ENCODE data around the gene MKI67. TPM values are rescaled to one million over a fixed set of nuclear protein-coding genes. Genes with fewer than 3 reads are reported as not detected.

The MKI67 gene
- total and polyA plus RNA-seq, 2 donors (not counting 3 experiments of a cell fraction or from before 2014, with no cell fraction given) = 16.2 to 125 TPM

- ChIA-PET POLR2A (no interaction called here), CTCF (no interaction called here)
- H3K27me3 ChIP-seq (ENCODE audit: control insufficient read depth in 2 of 2, insufficient read depth in 2 of 2, low read length in 2 of 2) = no peaks in the 10 kb centered on the region
- no peak overlapping the region for H3K9ac ChIP-seq (replicated peaks; ENCODE audit: extremely low read depth, insufficient read depth, low read length)
- TF ChIP-seq POLR2AphosphoS5 (IDR thresholded peaks at IDR 0.05; ENCODE audit: insufficient read depth, low read depth, low read length) (no peak), EZH2 (IDR thresholded peaks at IDR 0.05; ENCODE audit: borderline replicate concordance, low read depth, low read length, severe bottlenecking) (no peak), CTCF (IDR thresholded peaks at IDR 0.05; ENCODE audit: extremely low read depth in 1 of 2, insufficient read depth in 1 of 2, low read depth in 1 of 2, low read length in 2 of 2) (no peak), JUN (IDR thresholded peaks at IDR 0.05; ENCODE audit: borderline replicate concordance, insufficient read depth, insufficient read length, low read depth) (no peak), MAX (IDR thresholded peaks at IDR 0.05; ENCODE audit: insufficient read depth, insufficient read length) (no peak), GATA2 (IDR thresholded peaks at IDR 0.05; ENCODE audit: insufficient read depth, insufficient read length, low read depth, low read length) (no peak), POLR2A (IDR thresholded peaks at IDR 0.05; ENCODE audit: low read depth, low read length) (no peak), MYC (IDR thresholded peaks at IDR 0.05; ENCODE audit: low read depth, low read length) (no peak), FOS (IDR thresholded peaks at IDR 0.05; ENCODE audit: borderline replicate concordance, insufficient read depth, low read length) (no peak)
- FAIRE-seq = no peak
- intact Hi-C loops (cut with micrococcal nuclease) = no loop called here
- H3K4me2 ChIP-seq (ENCODE audit: insufficient read depth, low read length) = no peak overlapping the region
- no peak overlapping the region for H3K4me3 ChIP-seq (replicated peaks in 1 of 3; ENCODE audit: insufficient read depth in 1 of 3, low read depth in 1 of 3, low read length in 3 of 3)
- H2AFZ ChIP-seq (ENCODE audit: low read depth, low read length) = no peak overlapping the region
- no peaks in the 10 kb centered on the region for H4K20me1 ChIP-seq (replicated peaks; ENCODE audit: control insufficient read depth, extremely low read depth, insufficient read depth, low read length)
- no peaks in the 10 kb centered on the region for H3K9me3 ChIP-seq (replicated peaks; ENCODE audit: control insufficient read depth, insufficient read depth, low read length)
- no peaks in the 10 kb centered on the region for H3K9me1 ChIP-seq (replicated peaks; ENCODE audit: control insufficient read depth, extremely low read depth, insufficient read depth, low read length)
- DNase-seq (ENCODE audit: low read depth, low spot score) = no peak
- H3K79me2 ChIP-seq (ENCODE audit: control insufficient read depth, insufficient read depth, low read length) = no peaks in the 10 kb centered on the region
- H3K4me1 ChIP-seq (ENCODE audit: control insufficient read depth, extremely low read depth, insufficient read depth, low read length) = peaks cover 2% of the 10 kb centered on the region
- no TSS peak for BruUV-seq (replicated peaks)
- dilution Hi-C loops (cut with MboI; ENCODE audit: extremely low pct_ligation_motif_present, low sequenced_read_pairs) = no loop called here
- no peak overlapping the region for H3K27ac ChIP-seq (ENCODE audit: insufficient read depth, low read depth, low read length)
- H3K36me3 ChIP-seq (ENCODE audit: control insufficient read depth in 2 of 2, extremely low read depth in 1 of 2, insufficient read depth in 2 of 2, low read length in 2 of 2) = peaks cover 30 to 62% of the 10 kb centered on the region in 2 experiments
Measured at GRCh38 chr10:128055061-128055868, 71.0 kb downstream of the MKI67 start.
